GM18511 (cell line): ENCODE results near the gene CISD3.

ENCODE experiments used
- ATAC-seq: cut with Tn5 transposase; IDR thresholded peaks from one replicate; pipeline ENCODE4 v1.9.1; 2021; ENCODE audit warnings: mild to moderate bottlenecking, moderate library complexity; ENCODE audit not compliant: unreplicated experiment

CISD3 gene, protein sequence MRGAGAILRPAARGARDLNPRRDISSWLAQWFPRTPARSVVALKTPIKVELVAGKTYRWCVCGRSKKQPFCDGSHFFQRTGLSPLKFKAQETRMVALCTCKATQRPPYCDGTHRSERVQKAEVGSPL

GRCh38 chr17:38729886-38730525 is at the start of gene CISD3:
TSS of gene CISD3 (plus strand) at chr17:38730341. CDS start at chr17:38730359, 18 bp downstream.
- peak; percentile 81 for ATAC-seq

- ATAC-seq, result no peak
Observed at GRCh38 chr17:38681096-38681495, 49.0 kb upstream of the CISD3 start.

GRCh38 chr17:38685491-38685890 is 44.6 kb upstream of the CISD3 start:
- ATAC-seq, result no peak

- no peak for ATAC-seq
Observed at GRCh38 chr17:38687286-38687685, 42.9 kb upstream of the CISD3 start.

DNA sequence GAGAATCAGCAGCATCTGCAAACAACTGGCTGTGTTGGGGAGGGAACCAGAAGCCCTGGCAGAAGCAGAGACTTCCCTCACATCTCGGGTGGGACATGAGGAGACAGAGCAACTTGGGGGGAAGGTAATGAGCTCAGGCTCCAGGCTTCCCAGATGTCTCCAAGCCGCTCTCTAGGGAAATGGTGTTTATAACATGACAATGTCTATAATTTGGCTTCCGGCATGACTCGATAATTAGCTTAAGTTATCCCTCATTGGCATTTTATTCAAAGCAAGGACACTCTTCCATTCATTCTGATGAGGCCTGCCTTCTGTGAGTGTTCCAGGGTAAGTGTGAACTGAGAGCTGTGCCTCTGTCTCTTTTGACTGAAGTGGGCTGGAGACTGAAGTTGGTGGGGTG is 39.8 kb upstream of the CISD3 start:
- no peak for ATAC-seq

DNA sequence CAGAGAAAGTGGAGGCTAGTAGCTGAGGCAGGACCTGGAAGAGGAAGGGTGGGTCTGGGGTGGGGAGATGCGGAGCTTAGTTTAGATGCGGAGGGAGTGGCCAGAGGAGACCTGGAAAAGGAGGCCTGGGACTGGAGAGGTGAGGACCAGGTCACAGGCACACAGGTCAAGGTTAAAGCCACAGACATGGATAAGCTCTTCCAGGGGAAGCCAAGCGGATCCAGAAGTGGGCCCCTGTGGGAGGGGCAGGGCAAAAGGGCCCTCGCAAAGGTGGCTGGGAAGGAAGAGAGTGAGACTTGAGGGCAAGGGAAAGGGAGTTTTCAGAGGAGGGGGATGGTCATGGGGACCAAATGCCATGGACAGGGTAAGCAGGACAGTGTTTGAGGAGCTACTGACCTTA is 39.0 kb upstream of the CISD3 start:
- no peak for ATAC-seq

- ATAC-seq, result no peak
Observed at GRCh38 chr17:38693700-38694329, 36.3 kb upstream of the CISD3 start.

DNA sequence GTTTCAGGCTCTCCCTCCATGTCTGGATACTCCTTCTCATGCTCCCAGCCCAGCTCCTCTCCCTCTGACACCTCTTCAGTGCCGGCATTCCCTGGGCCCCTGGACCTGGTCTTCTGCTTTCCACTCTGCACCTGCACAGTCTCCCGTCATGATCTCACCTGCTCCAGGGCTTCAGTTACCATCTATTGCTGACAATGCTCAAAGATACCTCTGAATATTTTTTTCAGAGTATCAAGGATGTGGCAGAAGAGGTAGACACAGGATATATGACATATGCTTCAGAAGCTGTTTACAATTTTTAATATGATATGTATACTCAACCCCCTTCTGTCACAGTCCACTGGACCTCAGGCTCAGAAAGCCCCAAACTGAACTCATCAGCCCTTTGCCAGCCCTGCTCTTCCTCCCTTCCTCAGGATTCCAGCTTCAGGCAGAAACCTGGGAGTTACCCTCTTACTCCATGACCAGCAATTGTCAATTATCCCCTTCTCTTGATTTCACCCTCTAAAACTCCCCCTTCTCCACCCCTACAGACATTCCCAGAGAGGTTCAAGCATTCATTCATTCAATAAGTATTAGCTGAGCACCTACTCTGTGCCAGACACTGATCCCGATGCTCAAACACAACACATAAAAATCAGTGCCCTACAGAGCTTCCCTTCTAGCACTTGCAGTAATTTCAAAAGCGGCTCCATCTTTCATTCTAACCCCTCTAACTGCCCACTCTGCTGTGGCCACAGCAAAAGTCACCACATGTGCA is 32.9 kb upstream of the CISD3 start:
- ATAC-seq, result no peak

DNA sequence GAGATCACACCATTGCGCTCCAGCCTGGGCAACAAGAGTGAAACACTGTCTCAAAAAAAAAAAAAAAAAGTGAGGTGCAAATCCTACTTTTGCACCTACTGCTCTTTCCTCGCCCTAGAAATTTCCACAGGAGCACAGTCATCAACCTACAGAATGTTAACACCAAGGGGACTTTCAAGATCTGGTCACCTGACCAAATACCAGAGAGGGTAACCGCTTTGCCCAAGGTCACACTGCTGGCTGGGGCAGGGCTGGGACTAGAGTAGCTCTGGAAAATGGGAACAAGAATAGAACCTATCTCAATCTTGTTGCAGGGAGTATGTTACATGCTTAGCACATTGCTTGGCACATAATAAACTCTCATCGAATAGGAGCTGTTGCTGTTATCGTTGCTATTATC is 31.4 kb upstream of the CISD3 start:
- no peak for ATAC-seq

DNA sequence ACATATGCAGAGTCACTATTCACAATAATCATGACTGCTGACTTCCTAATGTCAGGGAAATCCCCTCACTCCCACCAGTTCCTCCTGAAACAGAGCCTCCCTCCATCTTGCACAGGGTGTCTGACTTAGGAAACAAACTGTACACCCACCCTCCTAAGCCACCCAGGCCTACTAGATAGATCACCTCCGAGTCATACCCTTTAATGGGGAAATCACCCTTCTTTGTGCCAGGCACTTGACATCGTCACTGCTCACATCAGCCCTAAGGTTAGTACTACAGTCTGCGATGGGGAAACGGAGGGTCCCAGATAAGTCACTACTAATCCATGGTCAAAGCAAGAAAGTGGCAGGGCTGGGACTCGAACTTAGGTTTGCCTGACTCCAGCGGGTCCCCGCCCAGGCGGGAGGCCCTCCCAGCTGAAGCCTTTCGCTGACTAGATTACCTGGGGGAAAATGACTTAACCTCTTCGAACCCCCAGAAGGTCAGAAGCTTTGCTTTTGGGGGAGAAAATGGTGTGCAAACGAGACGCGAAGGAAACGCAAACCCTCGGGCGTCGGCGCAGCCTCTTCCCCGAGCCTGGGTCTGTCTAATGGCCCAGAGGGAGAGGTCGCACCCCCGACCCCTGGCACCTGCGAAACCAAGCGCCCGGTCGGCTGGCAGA is 28.5 kb upstream of the CISD3 start:
- ATAC-seq, result peak; percentile 29

- peak; percentile 38 for ATAC-seq
Observed at GRCh38 chr17:38702166-38702915, 27.8 kb upstream of the CISD3 start.

GRCh38 chr17:38702916-38703741 is 27.0 kb upstream of the CISD3 start:
- no peak for ATAC-seq

DNA sequence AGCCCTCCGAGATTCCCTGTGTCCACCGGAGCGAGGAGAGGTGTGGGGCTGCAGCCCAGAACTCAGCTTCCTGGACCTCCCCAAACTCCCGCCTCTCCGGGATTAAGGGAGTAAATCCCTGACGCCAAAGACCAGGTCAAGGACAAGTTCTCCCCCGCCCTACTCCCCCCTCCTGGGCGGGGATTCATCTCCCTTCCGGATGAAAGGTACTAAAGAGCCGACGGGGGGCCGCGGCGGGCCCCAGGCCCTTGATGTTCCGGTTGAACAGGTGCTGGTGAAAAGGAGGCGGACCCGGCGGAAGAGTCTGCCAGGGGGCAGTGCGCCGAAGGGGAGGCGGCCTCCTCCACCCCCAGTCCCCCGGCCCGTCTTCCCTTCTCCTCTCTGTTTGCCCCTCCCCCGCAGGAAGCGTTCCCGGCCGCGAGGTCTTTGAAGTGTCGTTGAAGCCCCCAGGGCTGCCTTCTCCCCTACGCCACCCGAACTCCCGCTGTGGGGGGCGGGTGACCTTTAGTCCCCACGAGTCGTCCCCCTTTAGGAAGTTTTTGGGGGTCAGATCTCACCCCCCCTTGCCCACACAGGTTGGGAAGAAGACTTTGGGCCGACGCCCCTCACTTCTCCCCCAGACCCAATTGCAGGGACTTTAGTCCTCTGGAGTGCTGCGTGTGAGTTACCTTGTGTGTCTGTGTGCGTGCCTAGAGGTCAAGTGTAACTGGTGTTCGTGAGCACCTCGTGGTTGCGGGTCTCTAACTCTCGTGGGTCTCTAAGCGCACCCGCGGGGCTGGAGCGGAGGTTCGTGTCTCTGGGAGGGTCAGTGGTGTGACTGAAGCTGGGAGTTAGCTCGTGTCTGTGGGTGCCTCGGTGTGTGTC is 26.2 kb upstream of the CISD3 start:
- ATAC-seq, result no peak

DNA sequence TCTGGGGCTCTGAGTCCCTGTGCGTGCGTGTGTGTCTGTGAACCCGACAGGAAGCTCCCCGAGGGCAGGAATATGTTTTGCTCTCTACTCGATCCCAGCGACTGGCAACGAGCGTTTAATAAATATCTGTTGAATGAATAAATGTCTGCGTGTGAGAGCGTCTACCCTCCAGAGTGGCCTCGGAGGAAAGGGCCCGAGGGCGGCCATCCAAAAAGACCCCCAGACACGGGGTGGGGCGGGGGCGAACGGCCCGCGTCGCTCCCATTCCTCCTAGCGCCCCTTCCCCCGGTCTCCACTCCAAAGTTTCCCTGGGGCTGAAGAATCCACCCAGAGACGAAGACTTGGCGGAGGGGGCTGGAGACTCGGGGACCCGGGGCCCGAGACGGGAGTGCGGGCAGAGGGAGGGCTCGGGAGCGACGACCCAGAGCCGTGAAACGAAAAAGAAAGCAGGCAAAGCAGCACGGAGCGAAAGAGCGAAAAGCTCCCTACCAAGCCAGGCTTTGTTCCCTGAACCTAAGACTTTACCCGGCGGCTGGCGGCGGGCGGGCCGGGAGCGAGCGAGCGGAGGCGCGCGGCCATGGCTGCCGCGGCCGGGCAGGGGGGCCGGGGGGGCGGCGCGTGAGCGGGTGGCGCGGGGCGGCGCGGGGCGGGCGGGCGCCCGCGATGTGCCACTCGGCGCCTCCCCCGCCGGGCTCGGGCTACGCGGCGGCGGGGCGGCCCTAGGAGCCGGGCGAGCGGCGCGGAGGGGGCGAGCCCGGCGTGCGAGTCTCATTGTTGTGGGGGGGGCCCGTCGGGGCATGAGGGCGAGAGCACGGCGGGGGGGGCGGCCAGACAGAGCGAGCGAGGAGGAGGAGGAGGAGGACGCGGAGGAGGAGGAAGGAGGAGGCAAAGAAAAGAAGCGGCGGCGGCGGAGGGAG is 25.3 kb upstream of the CISD3 start, which contains the start of gene MLLT6:
TSS of gene MLLT6 (plus strand) at position 668 of the 917 bp plus-strand sequence. CDS start 360 bp downstream, outside the sequence.
- ATAC-seq, result no peak

GRCh38 chr17:38705523-38705802 is 24.7 kb upstream of the CISD3 start:
- no peak for ATAC-seq

DNA sequence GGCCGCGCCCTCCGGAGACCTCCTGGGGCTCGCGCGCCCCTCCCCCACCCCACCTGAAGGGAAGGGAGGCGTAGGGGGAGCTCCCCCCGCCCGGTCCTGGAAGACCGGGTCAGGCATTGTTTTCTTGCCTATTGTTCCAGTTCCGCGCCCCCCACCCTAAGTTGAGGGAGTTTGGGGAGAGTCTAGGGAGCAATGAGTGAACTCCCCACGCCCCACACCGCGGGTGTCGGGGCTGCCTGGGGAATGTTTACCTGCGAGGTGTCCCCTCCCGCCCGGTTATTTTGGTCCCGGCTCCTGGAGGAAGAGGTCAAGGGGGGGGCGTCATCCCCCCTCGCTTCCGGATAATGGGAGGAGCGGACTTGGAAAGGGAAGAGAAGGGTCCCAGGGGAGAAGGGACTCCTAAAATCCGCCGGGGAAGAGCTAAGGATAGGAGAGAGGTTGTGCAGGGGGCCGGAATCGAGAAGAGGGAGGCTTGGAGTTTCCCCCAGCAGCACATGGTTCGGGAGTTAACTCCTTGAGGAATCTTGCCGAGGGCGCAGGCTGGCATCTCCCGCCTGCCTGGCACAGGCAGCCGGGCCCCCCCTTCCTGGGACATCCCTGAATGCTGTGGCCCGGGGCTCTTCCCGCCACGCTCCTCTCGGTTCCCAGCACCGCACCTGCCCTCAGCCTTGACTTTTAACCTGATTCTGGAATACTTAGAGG is 24.2 kb upstream of the CISD3 start:
- no peak for ATAC-seq

- no peak for ATAC-seq
Observed at GRCh38 chr17:38706505-38707216, 23.5 kb upstream of the CISD3 start.
